ENCODE measurements around the gene RBFOX2.
A peak's percentile ranks its signal among the peaks of the same experiment; 100 is the strongest.
"Not testable (repeated sequence)": the region's sequence is repeated elsewhere in the genome, so short reads cannot be mapped to it uniquely, and the experiment has no call there.

The RBFOX2 gene

DNA sequence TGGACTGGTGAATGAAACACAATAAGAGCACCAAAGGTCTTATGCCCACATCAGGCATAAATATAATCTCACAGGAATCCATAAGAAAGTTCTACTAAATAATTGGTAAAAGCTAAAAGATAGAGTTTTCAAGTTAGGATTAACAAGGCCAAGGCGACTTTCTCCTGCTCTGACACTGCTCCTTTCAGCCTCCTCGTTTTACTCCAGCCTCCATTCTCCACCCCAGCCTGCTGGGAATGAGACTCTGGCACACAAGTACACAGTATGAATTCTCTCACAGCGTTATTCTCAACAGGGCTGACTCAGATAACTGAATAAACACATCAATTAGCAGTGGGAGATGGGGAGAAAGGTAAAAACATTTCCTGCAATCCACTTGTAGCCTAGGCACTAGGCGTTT is 216.0 kb downstream of the RBFOX2 start:
- DNase-seq (ENCODE audit: low read depth) = no peak

GRCh38 chr22:35811670-35812069 is 217.0 kb downstream of the RBFOX2 start:
- H3K4me3 ChIP-seq (ENCODE audit: low read depth, low read length) = no peak overlapping the region
- DNase-seq (ENCODE audit: low read depth) = no peak

More for the DNA sequence above, 216.0 kb downstream of the RBFOX2 start:
- no peak overlapping the region for H3K4me3 ChIP-seq (ENCODE audit: low read depth, low read length)

DNA sequence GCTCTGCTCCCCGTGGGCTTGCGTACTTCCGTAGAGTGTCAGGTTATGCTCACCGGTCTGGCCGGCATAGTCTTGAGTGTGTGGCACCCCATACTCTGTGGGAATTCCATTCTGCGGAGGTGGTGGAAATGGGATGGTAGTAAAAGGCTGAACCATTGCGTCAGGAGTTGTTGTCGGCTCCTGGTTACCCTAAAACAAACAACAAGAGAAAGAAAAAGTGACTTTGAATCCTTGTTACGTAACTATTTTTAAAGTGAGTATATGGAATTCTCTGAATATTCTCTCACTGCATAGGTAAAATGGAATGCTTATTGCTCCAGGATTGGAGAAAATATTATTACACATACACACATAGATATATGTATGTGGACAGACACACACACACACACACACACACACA is 218.8 kb downstream of the RBFOX2 start:
- no peak for DNase-seq (ENCODE audit: low read depth)
- H3K4me3 ChIP-seq (ENCODE audit: low read depth, low read length) = no peak overlapping the region

DNA sequence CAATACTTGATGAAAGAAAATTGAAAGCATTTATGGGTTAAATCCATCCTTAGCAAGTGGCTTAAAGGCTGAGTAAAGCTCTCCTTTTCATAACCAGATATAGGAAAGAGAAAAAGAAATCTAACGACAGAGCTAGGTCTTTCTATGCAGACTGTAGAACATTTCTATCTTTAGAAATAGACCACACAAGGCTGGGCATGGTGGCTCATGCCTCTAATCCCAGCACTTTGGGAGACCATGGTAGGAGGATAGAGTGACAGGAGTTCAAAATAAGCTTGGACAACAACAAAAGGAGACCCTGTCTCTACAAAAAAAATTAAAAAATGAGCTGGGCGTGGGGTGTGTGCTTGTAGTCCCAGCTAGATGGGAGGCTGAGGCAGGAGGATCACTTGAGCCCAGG is 220.2 kb downstream of the RBFOX2 start:
- no peak for DNase-seq (ENCODE audit: low read depth)

GRCh38 chr22:35806668-35807067 is 222.0 kb downstream of the RBFOX2 start:
- H3K4me3 ChIP-seq (ENCODE audit: low read depth, low read length); DNase-seq (ENCODE audit: low read depth): not testable (repeated sequence)

More for the DNA sequence above, 220.2 kb downstream of the RBFOX2 start:
- H3K4me3 ChIP-seq (ENCODE audit: low read depth, low read length) = no peak overlapping the region

DNA sequence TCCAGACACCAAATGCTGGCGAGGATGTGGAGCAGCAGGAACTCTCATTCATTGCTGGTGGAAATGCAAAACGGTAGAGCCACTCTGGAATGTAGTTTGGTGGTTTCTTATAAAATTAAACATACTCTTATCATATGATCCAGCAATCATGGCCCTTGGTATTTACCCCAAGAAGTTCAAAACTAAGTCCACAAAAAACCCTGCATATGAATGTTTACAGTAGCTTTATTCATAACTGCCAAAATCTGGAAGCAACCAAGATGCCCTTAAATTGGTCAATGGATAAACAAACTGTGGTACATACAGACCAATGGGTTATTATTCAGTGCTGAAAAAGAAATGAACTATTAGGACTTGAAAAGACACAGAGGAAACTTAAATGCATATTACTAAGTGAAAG is 223.2 kb downstream of the RBFOX2 start:
- DNase-seq (ENCODE audit: low read depth) = no peak
- H3K4me3 ChIP-seq (ENCODE audit: low read depth, low read length) = no peak overlapping the region

- DNase-seq (ENCODE audit: low read depth) = no peak
- H3K4me3 ChIP-seq (ENCODE audit: low read depth, low read length) = no peak overlapping the region
Observed at GRCh38 chr22:35804421-35804820, 224.2 kb downstream of the RBFOX2 start.

- no peak for DNase-seq (ENCODE audit: low read depth)
- no peak overlapping the region for H3K4me3 ChIP-seq (ENCODE audit: low read depth, low read length)
Observed at GRCh38 chr22:35802885-35803284, 225.7 kb downstream of the RBFOX2 start.

GRCh38 chr22:35801301-35801700 is 227.3 kb downstream of the RBFOX2 start:
- DNase-seq (ENCODE audit: low read depth); H3K4me3 ChIP-seq (ENCODE audit: low read depth, low read length): not testable (repeated sequence)

DNA sequence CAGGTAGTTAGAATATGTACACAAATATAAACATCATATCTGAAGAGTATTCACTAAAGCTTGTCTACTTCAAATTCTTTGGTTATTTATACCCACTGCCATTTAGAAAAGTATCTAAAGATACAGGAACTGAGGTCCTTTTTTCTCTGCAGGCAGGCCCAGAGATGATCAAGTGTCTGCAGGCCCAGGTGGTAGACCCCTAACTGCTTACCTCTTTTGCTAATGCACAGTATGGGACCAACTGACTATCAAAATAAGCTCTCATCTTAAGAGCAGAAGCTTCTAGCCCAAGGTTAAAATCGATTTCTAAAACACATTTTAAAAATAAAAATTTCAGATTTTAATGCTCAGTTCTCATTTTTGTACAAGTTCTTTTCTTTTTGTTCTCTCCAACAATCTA is 229.5 kb downstream of the RBFOX2 start:
- DNase-seq (ENCODE audit: low read depth) = no peak
- no peak overlapping the region for H3K4me3 ChIP-seq (ENCODE audit: low read depth, low read length)

GRCh38 chr22:35797411-35797810 is 231.2 kb downstream of the RBFOX2 start:
- H3K4me3 ChIP-seq (ENCODE audit: low read depth, low read length) = no peak overlapping the region
- DNase-seq (ENCODE audit: low read depth) = no peak

GRCh38 chr22:35795476-35795875 is 233.1 kb downstream of the RBFOX2 start:
- DNase-seq (ENCODE audit: low read depth) = no peak

DNA sequence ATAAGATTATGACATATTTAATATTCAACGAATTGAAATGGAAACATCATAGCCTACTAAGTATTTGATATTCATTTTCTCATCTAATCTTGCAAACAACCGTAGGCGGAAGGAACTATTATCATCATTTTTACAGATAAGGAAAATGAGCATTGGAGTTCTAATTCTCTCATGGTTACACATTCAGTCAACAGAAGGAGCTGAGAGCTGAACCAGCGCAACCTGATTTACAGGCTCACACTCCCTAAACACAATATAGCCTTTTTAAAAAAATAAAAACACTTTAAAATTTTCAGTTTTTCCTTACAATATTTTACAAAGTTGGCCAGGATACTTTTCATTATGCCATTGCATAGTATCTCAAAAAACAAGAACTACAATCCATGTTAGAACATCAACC is 236.1 kb downstream of the RBFOX2 start:
- H3K4me3 ChIP-seq (ENCODE audit: low read depth, low read length) = no peak overlapping the region
- no peak for DNase-seq (ENCODE audit: low read depth)

More at GRCh38 chr22:35795476-35795875, 233.1 kb downstream of the RBFOX2 start:
- H3K4me3 ChIP-seq (ENCODE audit: low read depth, low read length) = no peak overlapping the region

GRCh38 chr22:35791788-35792187 is 236.8 kb downstream of the RBFOX2 start:
- DNase-seq (ENCODE audit: low read depth); H3K4me3 ChIP-seq (ENCODE audit: low read depth, low read length): not testable (repeated sequence)

DNA sequence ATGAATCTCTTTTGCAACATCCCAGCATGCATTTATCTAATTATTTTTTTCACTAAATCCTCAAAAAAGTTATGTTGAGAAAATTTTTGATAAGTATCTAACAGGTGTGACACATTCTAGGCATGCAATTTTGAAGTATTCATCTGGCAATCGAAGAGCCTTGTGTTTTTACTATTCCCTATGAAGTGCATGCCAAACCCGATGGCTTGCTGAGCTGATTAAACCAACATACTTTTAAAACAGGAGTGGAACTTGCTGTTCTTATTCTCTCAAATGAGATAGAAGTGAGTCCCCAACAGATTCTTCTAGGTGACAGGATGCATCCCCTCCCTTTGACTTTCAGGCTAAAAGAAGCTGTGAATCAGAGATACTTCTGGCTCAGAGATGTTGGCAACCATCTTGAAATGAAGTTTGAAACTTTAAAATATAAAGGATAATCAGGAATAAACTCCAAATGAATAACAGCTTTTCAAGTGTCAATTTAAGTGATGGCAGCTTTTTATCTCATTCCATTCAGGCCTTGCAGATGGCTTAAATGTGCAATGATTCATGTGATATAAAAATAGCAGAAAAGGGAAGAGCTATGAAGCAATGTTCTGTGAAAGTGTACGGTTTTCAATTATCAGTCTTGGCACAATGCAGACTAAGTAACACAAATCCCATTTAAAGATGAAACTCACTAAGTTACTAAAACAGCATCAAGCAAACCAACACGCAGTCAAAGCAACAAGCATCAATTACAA is 243.3 kb downstream of the RBFOX2 start:
- H3K4me3 ChIP-seq (ENCODE audit: low read depth, low read length) = no peak overlapping the region
- no peak for DNase-seq (ENCODE audit: low read depth)

GRCh38 chr22:35784633-35785032 is 244.0 kb downstream of the RBFOX2 start:
- no peak overlapping the region for H3K4me3 ChIP-seq (ENCODE audit: low read depth, low read length)
- DNase-seq (ENCODE audit: low read depth) = no peak

DNA sequence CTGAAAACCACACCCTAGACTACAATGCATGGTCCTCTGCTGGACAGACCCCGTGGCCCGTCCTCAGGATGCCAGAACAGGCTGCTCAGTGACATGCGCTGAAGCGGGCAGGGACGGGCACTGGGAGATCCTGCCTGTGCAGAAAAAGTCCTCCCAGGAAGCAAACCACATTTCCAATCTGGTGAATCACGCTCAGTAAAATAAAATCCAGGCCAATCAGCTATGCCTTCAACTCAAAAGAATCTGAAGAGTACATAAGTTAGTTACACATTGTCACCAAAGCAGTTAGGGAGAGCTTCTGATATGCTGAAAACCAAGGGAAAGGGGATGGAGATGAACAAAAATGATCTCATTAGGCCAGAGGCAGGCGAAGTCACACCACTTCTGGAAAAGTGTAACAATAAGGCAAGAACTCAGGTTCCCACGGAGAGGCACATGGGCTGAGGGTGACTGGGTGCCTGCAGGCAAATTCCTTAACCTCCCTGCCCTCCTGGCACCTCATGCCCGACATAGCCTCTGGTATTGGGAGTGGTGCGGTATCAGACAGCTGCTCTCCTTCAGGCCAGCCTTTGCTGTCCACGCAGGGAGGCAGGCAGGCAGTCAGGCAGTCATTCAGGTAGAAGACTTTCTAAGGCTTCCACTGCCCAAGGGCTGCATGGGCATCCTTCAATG is 244.5 kb downstream of the RBFOX2 start:
- DNase-seq (ENCODE audit: low read depth) = peak; percentile 10
- H3K4me3 ChIP-seq (ENCODE audit: low read depth, low read length) = no peak overlapping the region

DNA sequence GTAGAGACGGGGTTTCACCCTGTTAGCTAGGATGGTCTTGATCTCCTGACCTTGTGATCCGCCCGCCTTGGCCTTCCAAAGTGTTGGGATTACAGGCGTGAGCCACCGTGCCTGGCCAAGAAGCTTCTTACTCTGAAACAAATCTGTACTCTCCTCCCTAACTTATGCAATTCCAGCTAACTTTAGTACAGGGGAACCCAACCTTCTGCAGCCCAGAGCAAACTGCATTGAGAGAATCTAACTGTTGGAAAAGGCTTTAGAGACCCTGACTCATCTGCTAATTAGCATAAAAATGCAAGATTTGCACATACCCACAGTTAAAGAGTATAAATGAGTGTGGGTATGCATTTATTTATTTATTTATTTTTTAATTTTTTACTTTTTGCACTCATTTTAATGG is 246.1 kb downstream of the RBFOX2 start:
- DNase-seq (ENCODE audit: low read depth) = no peak
- no peak overlapping the region for H3K4me3 ChIP-seq (ENCODE audit: low read depth, low read length)

- H3K4me3 ChIP-seq (ENCODE audit: low read depth, low read length) = no peak overlapping the region
- no peak for DNase-seq (ENCODE audit: low read depth)
Observed at GRCh38 chr22:35781898-35782297, 246.7 kb downstream of the RBFOX2 start.

GRCh38 chr22:35777335-35777975 is 251.2 kb downstream of the RBFOX2 start:
- DNase-seq (ENCODE audit: low read depth) = peak; percentile 54
- H3K4me3 ChIP-seq (ENCODE audit: low read depth, low read length) = no peak overlapping the region

DNA sequence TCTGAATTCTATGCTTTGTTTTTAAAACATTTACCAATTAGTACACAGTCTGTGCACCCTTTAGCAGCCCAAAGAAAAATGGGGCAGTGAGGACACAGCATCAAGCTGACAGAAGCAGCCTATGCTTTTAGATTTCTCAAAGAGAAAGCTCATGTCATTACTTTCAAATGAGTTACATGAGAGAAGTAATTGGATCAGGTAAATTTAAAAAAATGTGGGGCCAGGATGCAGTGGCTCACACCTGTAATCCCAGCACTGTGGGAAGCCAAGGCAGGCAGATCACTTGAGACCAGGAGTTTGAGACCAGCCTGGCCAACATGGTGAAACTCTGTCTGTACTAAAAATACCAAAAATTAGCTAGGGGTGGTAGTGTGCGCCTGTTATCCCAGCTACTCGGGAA is 253.3 kb downstream of the RBFOX2 start:
- no peak overlapping the region for H3K4me3 ChIP-seq (ENCODE audit: low read depth, low read length)
- DNase-seq (ENCODE audit: low read depth) = no peak
